SU-DHL-6 (cell line): ENCODE results near the gene CWC27.

Experiments
- EZH2phosphoT487 ChIP-seq: fragments of 200-600 bp; sonication (generic), shearing (Covaris generic); conservative IDR thresholded peaks from 2 replicates; pipeline ENCODE4 v1.6.1; 2018; ENCODE audit warnings: mild to moderate bottlenecking, antibody characterized with exemption, low read length, moderate library complexity, mixed read lengths
- TF ChIP-seq, protein P1 (sequence below): fragments of 200-600 bp; sonication (generic); IDR thresholded peaks from one replicate; pipeline ENCODE4 v1.5.1; 2017; ENCODE audit warnings: antibody characterized with exemption, mild to moderate bottlenecking, low read length, moderate library complexity; ENCODE audit not compliant: insufficient read depth, poor library complexity, severe bottlenecking

DNA sequence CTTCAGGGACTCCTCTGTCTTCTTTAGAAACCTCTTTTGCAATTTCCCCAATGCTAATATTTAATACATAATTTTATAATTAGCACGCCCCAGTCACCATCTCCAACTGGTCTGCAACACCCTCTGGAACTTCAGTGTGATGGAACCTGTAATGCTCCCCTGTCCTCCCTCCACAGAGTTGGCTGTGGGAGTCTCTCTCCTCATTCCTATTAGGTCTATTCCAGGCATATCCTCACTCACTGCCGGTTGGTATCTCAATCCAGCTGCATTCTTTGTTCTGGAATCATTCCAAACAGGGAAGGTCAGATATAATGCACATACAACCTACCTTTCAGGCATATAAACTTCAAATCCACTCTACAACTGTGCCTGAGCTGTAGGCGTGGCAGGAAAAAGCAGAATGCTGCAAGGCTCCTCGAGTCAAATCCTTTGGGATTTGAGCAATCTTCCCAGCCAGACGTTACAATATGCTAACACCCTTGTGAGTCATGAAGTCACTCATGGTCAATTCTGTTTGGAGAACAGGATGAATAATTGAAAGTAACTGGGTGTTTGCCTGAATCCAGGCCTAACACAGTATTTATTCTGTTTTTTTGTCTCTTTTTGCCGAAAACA is 293.8 kb downstream of the CWC27 start:
- TF ChIP-seq, protein P1, sequence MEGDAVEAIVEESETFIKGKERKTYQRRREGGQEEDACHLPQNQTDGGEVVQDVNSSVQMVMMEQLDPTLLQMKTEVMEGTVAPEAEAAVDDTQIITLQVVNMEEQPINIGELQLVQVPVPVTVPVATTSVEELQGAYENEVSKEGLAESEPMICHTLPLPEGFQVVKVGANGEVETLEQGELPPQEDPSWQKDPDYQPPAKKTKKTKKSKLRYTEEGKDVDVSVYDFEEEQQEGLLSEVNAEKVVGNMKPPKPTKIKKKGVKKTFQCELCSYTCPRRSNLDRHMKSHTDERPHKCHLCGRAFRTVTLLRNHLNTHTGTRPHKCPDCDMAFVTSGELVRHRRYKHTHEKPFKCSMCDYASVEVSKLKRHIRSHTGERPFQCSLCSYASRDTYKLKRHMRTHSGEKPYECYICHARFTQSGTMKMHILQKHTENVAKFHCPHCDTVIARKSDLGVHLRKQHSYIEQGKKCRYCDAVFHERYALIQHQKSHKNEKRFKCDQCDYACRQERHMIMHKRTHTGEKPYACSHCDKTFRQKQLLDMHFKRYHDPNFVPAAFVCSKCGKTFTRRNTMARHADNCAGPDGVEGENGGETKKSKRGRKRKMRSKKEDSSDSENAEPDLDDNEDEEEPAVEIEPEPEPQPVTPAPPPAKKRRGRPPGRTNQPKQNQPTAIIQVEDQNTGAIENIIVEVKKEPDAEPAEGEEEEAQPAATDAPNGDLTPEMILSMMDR = no peak
- TF ChIP-seq EZH2phosphoT487 = no peak
